MM.1S (cell line): Measurements from ENCODE around the gene WDR41.

Experiments
- CTCF ChIP-seq: fragments of 300-600 bp; sonication (generic); IDR thresholded peaks from 2 replicates; pipeline ENCODE4 v1.5.1; 2016; ENCODE audit warnings: antibody characterized with exemption, low read length, mixed read lengths
- EZH2 ChIP-seq: fragments of 300-600 bp; sonication (generic); optimal IDR thresholded peaks from 2 replicates; pipeline ENCODE3; 2017; ENCODE audit warnings: low read depth, mild to moderate bottlenecking, antibody characterized with exemption, low read length, mixed read lengths
- EZH2phosphoT487 ChIP-seq: fragments of 300-600 bp; sonication (generic); IDR thresholded peaks from 2 replicates; pipeline ENCODE4 v1.6.1; 2018; ENCODE audit warnings: antibody characterized with exemption, low read length

- no peak for TF ChIP-seq CTCF
- TF ChIP-seq EZH2: no peak
- TF ChIP-seq EZH2phosphoT487: no peak
These were observed 8.4 kb downstream of the WDR41 start for GRCh38 chr5:77483682-77484081.
